ENCODE data around the gene USP40.

USP40 gene

GRCh38 chr2:233471291-233472035, 95.1 kb downstream of the USP40 start:
- FAIRE-seq: no peak

DNA sequence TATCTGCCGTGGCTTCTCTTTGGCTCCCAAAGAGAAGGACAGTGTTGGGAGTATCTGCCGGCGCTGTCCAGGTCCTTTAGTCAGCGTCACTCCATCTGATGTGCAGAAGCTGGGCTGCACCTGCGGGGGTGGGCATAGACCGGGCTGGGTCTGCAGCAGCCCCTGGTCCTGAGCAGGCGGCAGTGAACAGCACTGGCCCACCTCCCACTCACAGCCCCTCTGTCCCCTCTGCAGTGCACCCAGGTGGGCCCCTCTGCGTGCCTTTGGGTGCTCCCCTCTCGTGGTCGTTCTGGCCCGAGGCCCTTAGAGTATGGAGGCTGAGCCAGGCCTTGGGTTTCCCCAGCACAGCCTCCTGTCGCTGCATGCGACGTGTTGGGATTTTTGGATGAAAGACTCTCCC, 95.7 kb downstream of the USP40 start:
- FAIRE-seq: no peak

GRCh38 chr2:233470011-233470687, 96.4 kb downstream of the USP40 start:
- FAIRE-seq: no peak

DNA sequence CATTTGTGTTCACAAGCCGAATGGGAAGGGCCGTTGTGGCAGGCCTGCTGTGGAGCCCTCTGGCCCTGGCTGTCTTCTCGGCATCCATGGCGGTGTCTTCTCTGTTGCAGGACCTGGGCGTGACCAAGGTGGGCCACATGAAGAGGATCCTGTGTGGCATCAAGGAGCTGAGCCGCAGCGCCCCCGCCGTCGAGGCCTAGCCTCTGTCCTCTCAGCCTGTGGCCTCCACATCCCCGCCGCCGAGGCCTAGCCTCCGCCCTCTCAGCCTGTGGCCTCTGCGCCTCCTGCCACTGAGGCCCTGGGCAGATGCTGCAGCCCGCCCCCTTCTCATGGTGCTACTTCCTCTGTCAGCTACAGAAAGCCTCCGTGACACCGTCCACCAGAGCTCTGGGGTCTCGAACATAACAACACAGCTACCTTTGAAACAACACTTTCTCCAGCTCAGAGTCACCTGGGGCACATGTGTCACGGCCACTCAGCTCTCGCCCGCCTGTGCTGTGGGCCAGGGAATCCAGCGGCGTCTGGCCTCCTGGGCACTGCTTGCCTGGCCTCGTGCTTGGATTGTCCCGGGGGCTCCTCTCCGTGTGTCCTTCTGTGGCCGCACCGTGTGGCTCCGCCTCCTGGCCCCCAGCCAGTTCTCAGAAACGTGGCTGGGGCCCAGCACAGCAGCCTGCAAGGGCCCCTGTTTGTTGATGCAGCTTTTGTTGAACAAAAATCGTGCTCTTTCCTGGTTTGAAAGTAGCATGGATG, 97.1 kb downstream of the USP40 start:
- FAIRE-seq: no peak

GRCh38 chr2:233468741-233469110, 97.9 kb downstream of the USP40 start:
- FAIRE-seq: no peak

- FAIRE-seq: no peak
These were observed 98.4 kb downstream of the USP40 start for GRCh38 chr2:233468047-233468740.

GRCh38 chr2:233466991-233467603, 99.5 kb downstream of the USP40 start:
- no peak for FAIRE-seq

GRCh38 chr2:233464531-233465240, 101.9 kb downstream of the USP40 start:
- no peak for FAIRE-seq

DNA sequence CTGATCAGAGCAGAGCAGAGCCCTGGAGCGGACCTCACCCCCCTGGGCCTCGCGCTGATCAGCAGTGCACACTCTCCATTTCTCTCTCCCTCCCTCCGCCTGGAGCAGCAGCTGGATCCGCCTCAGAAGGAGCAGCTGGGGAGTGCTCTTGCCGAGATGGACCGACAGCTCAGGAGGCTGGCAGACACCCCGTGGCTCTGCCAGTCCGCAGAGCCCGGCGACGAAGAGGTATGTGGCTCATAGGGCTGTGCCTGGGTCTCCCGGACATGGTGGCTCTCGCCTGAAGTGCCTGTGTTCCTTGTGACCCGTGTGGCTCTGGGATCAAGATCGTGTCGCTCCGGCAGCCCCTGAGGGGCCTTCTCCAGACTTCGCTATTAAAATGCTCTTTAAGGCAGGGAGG, 102.5 kb downstream of the USP40 start:
- FAIRE-seq: no peak

- no peak for FAIRE-seq
These were observed 103.0 kb downstream of the USP40 start for GRCh38 chr2:233463586-233463985.

DNA sequence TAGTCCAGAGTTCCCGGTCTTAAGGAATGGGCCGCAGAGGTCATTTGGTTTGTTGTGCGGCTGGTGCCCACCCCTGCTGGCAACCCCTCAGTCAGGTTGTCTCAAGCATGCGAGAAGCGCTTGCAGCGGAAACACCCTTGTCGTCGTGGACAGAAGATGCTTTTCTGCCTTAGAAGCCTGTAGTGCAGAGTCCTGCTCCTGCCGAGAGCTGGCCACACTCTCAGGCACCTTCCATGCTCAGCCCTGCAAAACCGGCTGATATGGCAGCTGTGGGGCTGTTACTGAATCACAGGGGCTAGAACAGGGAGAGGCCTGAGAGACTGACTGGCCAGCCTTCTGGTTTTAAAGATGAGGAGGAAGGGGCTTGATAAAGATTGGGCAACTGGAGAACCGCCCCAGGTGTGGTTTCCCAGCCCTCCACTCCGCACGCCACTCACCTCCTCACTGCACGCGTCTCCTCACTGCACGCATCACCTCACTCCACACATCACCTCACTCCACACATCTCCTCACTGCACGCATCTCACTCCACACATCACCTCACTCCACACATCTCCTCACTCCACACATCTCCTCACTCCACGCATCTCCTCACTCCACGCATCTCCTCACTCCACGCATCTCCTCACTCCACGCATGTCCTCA, 103.6 kb downstream of the USP40 start:
- FAIRE-seq: no peak

DNA sequence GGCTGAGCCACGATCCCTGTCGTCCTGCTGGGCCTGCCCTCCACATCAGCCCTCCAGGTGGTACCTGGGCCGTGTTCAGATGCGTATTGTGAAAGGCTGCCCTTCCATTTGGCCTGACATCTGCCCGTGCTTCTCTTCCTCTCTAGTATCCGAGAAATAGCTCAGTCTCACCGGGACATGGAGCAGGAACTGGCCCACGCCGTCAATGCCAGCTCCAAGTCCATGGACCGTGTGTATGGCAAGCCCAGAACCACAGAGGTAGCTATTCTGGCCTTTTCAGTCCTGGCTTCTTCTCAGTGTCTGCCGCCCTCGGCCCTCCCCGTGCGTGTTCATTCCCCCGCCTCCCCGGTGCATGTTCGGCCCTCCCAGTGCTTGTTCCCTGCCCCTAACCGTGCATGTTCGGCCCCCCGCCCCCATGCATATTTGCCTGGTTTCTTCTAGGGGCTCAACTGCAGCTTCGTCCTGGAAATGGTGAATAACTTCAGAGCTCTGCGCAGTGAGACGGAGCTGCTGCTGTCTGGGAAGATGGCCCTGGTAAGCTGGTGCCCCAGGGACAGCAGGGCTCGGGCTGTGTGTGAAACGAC, 104.3 kb downstream of the USP40 start:
- FAIRE-seq: no peak

- FAIRE-seq: no peak
These were observed 105.1 kb downstream of the USP40 start for GRCh38 chr2:233461481-233461891.

- no peak for FAIRE-seq
These were observed 105.7 kb downstream of the USP40 start for GRCh38 chr2:233460726-233461441.

DNA sequence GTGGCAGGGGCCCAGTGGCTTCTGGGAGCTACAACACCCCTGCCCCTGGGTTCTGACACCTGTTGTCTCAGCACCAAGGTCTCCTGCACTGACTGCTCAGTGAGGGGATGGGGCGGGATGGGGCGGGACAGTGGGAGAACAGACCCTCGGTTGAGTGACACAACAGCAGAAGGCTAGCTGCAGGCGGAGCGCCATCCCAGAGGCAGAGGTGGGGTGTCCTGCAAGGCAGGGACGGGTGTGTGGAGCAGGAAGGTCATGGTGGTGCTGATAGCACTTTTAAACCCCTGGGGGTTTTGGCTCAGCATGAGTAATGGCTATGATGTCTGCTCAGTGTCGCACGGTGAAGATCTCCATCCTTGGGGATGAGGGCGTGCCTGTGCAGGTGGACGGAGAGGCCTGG, 107.2 kb downstream of the USP40 start:
- no peak for FAIRE-seq

GRCh38 chr2:233458826-233459225, 107.8 kb downstream of the USP40 start:
- no peak for FAIRE-seq

DNA sequence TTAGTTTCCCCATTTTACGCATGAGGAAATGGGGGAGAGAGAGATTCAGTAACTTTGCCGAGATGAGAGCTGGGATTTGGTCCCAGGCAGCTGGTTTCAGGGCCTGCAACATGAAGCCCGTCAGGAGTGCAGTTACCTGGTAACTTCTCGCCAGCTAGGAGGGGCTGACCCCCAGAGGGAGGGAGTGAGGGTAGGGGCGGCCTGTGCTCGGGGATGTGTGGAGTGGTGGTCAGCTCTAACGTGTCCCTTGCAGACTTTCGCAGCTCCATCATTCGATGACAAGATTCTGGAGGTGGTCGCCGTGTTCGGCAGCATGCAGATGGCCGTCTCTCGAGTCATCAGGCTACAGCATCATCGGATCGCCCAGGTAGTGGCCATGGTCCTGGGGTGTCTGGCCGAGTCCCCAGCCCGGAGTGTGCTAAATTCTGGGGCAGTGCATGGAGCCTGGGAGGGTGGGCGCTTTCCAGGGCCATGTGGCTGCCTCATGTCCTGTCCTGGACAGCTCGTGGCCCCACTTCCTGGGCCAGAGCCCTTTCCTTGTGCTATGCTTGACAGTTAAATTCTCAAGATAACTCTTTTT, 108.5 kb downstream of the USP40 start:
- no peak for FAIRE-seq

- no peak for FAIRE-seq
These were observed 109.2 kb downstream of the USP40 start for GRCh38 chr2:233457356-233457755.

DNA sequence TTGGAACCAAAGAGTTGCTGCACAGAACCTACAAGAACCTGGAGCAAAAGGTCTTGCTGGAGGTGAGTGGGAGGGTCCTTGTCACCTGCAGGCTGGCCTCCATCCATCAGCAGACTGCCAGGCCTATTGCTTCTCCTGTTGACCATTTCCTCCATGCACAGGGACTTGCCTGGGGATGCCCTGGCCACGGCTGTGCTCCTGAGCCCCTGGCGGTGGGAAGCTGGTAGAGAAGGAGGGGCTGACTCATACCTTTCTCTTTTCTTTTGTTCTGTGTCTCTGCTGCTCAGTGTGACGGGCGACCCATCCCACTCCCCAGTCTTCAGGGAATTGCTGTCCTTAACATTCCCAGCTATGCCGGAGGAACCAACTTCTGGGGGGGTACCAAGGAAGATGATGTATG, 109.6 kb downstream of the USP40 start:
- no peak for FAIRE-seq

GRCh38 chr2:233456111-233456510, 110.5 kb downstream of the USP40 start:
- no peak for FAIRE-seq

Measured in islet of Langerhans (tissue), 1 donor.